H1 (cell line): ENCODE measurements around the gene RABEP2. TPM values are rescaled to one million over a fixed set of nuclear protein-coding genes. Genes with fewer than 3 reads are reported as not detected.
"Not testable (repeated sequence)": the region's sequence is repeated elsewhere in the genome, so short reads cannot be mapped to it uniquely, and the experiment has no call there.

Source experiments
- CTCF ChIA-PET: fragments of 300-600 bp; sonication (Branson Sonifier 250); formaldehyde crosslinking; loops from one replicate; lab custom pipeline; 2021; ENCODE audit not compliant: partially characterized antibody; lab: Charles Lee
- POLR2A ChIA-PET: fragments of 300-600 bp; sonication (Branson Sonifier 250); formaldehyde crosslinking; loops from one replicate; lab custom pipeline; 2021; ENCODE audit warnings: inconsistent platforms; ENCODE audit not compliant: partially characterized antibody; lab: Charles Lee
- DNase-seq, 2 experiments: peaks; one replicate each; pipeline versions ENCODE4 v3.0.0 to v3.0.0-alpha.2; 2010 to 2022; ENCODE audit warnings: low spot score in 2 of 2, low read depth in 1 of 2, mixed read lengths in 1 of 2
- FAIRE-seq: peaks from 2 replicates; lab custom pipeline; 2011; peaks lifted over from hg19 to GRCh38; lab: Jason Lieb, UNC
- H2AFZ ChIP-seq: 2 replicates; pipeline ENCODE4 v1.8.1; 2012; ENCODE audit warnings: low read length, inconsistent platforms
- H2AK5ac ChIP-seq: 2 replicates; pipeline ENCODE4 v1.6.1; 2013; ENCODE audit warnings: low read depth, low read length
- H2BK120ac ChIP-seq: replicated peaks from 2 replicates; pipeline ENCODE3; 2013; ENCODE audit warnings: low read depth, low read length, inconsistent platforms
- H2BK12ac ChIP-seq: 2 replicates; pipeline ENCODE4 v1.6.1; 2013; ENCODE audit warnings: low read depth, low read length
- H2BK15ac ChIP-seq: 2 replicates; pipeline ENCODE4 v1.6.1; 2013; ENCODE audit warnings: low read length
- H2BK20ac ChIP-seq: 2 replicates; pipeline ENCODE4 v1.6.1; 2013; ENCODE audit warnings: low read length
- H2BK5ac ChIP-seq: 2 replicates; pipeline ENCODE4 v1.6.1; 2013; ENCODE audit warnings: low read depth, low read length
- H3K14ac ChIP-seq: 2 replicates; pipeline ENCODE4 v1.6.1; 2013; ENCODE audit warnings: inconsistent platforms; ENCODE audit not compliant: insufficient read length
- H3K18ac ChIP-seq: 2 replicates; pipeline ENCODE4 v1.6.1; 2013; ENCODE audit warnings: low read length; ENCODE audit errors: extremely low read depth
- H3K23ac ChIP-seq: 2 replicates; pipeline ENCODE4 v1.6.1; 2013; ENCODE audit warnings: inconsistent platforms; ENCODE audit not compliant: insufficient read length
- H3K23me2 ChIP-seq: 2 replicates; pipeline ENCODE4 v1.6.1; 2013; ENCODE audit warnings: low read depth, low read length
- H3K27ac ChIP-seq: 2 replicates; pipeline ENCODE4 v1.6.1; 2011; ENCODE audit warnings: low read depth, low read length, inconsistent platforms
- H3K27me3 ChIP-seq, 4 experiments: replicated peaks in 1 of 4; 1 replicate in 1 of 4; 2 replicates in 3 of 4; pipeline versions ENCODE4 v1.6.1 to v1.8.1; 2011 to 2013; ENCODE audit warnings: low read length in 3 of 4, mild to moderate bottlenecking in 3 of 4, inconsistent platforms in 2 of 4, mixed read lengths in 2 of 4, moderate library complexity in 1 of 4; ENCODE audit not compliant: control insufficient read depth in 3 of 4, insufficient read depth in 3 of 4; ENCODE audit errors: extremely low read depth in 1 of 4
- H3K36me3 ChIP-seq, 4 experiments: 2 replicates each; pipeline versions ENCODE4 v1.6.1 to v1.8.1; 2011 to 2013; ENCODE audit warnings: mild to moderate bottlenecking in 4 of 4, low read length in 3 of 4, moderate library complexity in 2 of 4, control low read depth in 1 of 4, inconsistent platforms in 1 of 4; ENCODE audit not compliant: insufficient read depth in 4 of 4, control insufficient read depth in 2 of 4
- H3K4ac ChIP-seq: replicated peaks from 2 replicates; pipeline ENCODE3; 2013; ENCODE audit warnings: low read length, low read depth, mixed read lengths, inconsistent platforms; ENCODE audit not compliant: insufficient read length
- H3K4me1 ChIP-seq, 4 experiments: replicated peaks in 1 of 4; 1 replicate in 1 of 4; 2 replicates in 3 of 4; pipeline versions ENCODE4 v1.6.1 to v1.8.1; 2011 to 2013; ENCODE audit warnings: low read length in 3 of 4, inconsistent platforms in 2 of 4, mixed read lengths in 1 of 4; ENCODE audit not compliant: insufficient read depth in 4 of 4, control insufficient read depth in 3 of 4
- H3K4me2 ChIP-seq, 2 experiments: 2 replicates each; pipeline versions ENCODE4 v1.6.1 to v1.8.1; 2011 to 2013; ENCODE audit warnings: low read depth in 2 of 2, low read length in 2 of 2, control low read depth in 1 of 2, inconsistent platforms in 1 of 2, mild to moderate bottlenecking in 1 of 2; ENCODE audit not compliant: insufficient read depth in 1 of 2
- H3K4me3 ChIP-seq, 4 experiments: fragments of 200-600, 300-600 bp in 1 of 4; sonication (generic), shearing (Covaris generic), sonication (Bioruptor Twin) in 1 of 4; 2 replicates each; pipeline versions ENCODE4 v1.5.1 to v1.8.1; 2011 to 2016; ENCODE audit warnings: low read length in 4 of 4, low read depth in 3 of 4, control low read depth in 2 of 4, inconsistent platforms in 2 of 4, mild to moderate bottlenecking in 2 of 4, mixed read lengths in 1 of 4, moderate library complexity in 1 of 4; ENCODE audit not compliant: insufficient read depth in 2 of 4; ENCODE audit errors: extremely low read depth in 1 of 4
- H3K56ac ChIP-seq: replicated peaks from 2 replicates; pipeline ENCODE3; 2013; ENCODE audit warnings: low read depth, mild to moderate bottlenecking, mixed read lengths, low read length, inconsistent platforms; ENCODE audit not compliant: insufficient read length
- H3K79me1 ChIP-seq: 2 replicates; pipeline ENCODE4 v1.6.1; 2013; ENCODE audit warnings: low read depth, low read length, control low read depth
- H3K79me2 ChIP-seq, 2 experiments: 2 replicates each; pipeline versions ENCODE4 v1.6.1 to v1.8.1; 2012 to 2013; ENCODE audit warnings: low read length in 2 of 2, mild to moderate bottlenecking in 2 of 2, inconsistent platforms in 1 of 2; ENCODE audit not compliant: insufficient read depth in 2 of 2, control insufficient read depth in 1 of 2
- H3K9ac ChIP-seq, 4 experiments: replicated peaks in 1 of 4; 1 replicate in 1 of 4; 2 replicates in 3 of 4; pipeline versions ENCODE4 v1.6.1 to v1.8.1; 2011 to 2013; ENCODE audit warnings: low read depth in 3 of 4, low read length in 3 of 4, control low read depth in 2 of 4, mild to moderate bottlenecking in 2 of 4, moderate library complexity in 2 of 4, inconsistent platforms in 1 of 4; ENCODE audit errors: extremely low read depth in 1 of 4
- H3K9me3 ChIP-seq, 2 experiments: 2 replicates each; pipeline versions ENCODE4 v1.6.1 to v1.8.1; 2012 to 2013; ENCODE audit warnings: mild to moderate bottlenecking in 2 of 2, moderate library complexity in 2 of 2, control low read depth in 1 of 2, inconsistent platforms in 1 of 2, low read depth in 1 of 2, low read length in 1 of 2, mixed read lengths in 1 of 2; ENCODE audit not compliant: insufficient read depth in 2 of 2
- H4K20me1 ChIP-seq, 2 experiments: replicated peaks in 1 of 2; 2 replicates each; pipeline versions ENCODE3 to v1.8.1; 2011 to 2013; ENCODE audit warnings: inconsistent platforms in 2 of 2, low read length in 2 of 2, mild to moderate bottlenecking in 1 of 2; ENCODE audit not compliant: insufficient read depth in 2 of 2, control insufficient read depth in 1 of 2
- H4K5ac ChIP-seq: 2 replicates; pipeline ENCODE4 v1.6.1; 2013; ENCODE audit warnings: low read length, low read depth, mixed read lengths, inconsistent platforms; ENCODE audit not compliant: insufficient read length
- H4K8ac ChIP-seq: 2 replicates; pipeline ENCODE4 v1.8.0; 2013; ENCODE audit warnings: mild to moderate bottlenecking, moderate library complexity, low read length, inconsistent platforms; ENCODE audit not compliant: insufficient read depth; ENCODE audit errors: extremely low read depth
- H4K91ac ChIP-seq: replicated peaks from 2 replicates; pipeline ENCODE3; 2013; ENCODE audit warnings: low read length, mixed read lengths, inconsistent platforms; ENCODE audit not compliant: insufficient read length
- WGBS, 2 experiments: shearing (Covaris generic) in 1 of 2; methylation state at CpG; one replicate each; pipeline versions ENCODE4 v1.1.6 to v1.1.7; 2013 to 2015; ENCODE audit warnings: low lambda C conversion rate in 2 of 2, mixed read lengths in 2 of 2, inconsistent platforms in 1 of 2, low coverage in 1 of 2, missing lambda C conversion rate in 1 of 2; ENCODE audit not compliant: insufficient replicate concordance in 2 of 2, insufficient coverage in 1 of 2, insufficient read length in 1 of 2; ENCODE audit errors: extremely low coverage in 1 of 2, missing lambda C conversion rate in 1 of 2; 5-methylcytosine and 5-hydroxymethylcytosine counted together
- polyA plus RNA-seq, 7 experiments: library from polyadenylated mRNA; depleted of rRNA in 3 of 7; stranded (reverse) in 5 of 7; unstranded in 2 of 7; fragments of >200 nt in 5 of 7; fragments of 200-250 nt in 2 of 7; gene quantifications; 1 replicate in 5 of 7; 2 replicates in 1 of 7; 4 replicates in 1 of 7; pipeline versions ENCODE4 v1.2.1 to v1.2.3, GENCODE V29; 2011 to 2013; ENCODE audit warnings: missing spikeins in 2 of 7, mixed read lengths in 2 of 7
- total RNA-seq: library from RNA; stranded (reverse); fragmentation: NEBNext Ultra II Directional; extraction: Animal tissue kit (Norgen Biotek cat#: 25700); gene quantifications from 2 replicates; pipeline ENCODE4 v1.2.1, GENCODE V29; 2021

Gene RABEP2
- total and polyA plus RNA-seq, 2 of the 8 experiments (the other 6 are each of a cell fraction or from before 2014, with no cell fraction given): 10.4 to 14.9 TPM

DNA sequence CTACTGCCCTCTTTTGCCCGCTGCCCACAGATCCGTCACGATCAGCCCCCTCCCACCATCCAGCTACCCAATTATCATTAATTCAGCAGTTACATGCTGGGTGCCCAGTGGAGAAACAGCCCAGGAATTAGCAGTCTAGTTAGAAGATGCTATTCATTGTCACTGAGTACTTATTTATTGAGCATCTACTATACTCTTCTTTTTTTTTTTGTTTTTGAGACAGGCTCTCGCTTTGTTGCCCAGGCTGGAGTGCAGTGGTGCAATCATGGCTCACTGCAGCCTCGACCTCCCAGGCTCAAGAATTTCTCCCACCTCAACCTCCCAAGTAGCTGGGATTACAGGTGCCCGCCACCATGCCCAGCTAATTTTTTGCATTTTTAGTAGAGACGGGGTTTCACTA, 14.8 kb upstream of the RABEP2 start:
- H4K20me1 ChIP-seq, H3K14ac ChIP-seq, H3K4me3 ChIP-seq, FAIRE-seq, H3K18ac ChIP-seq, H3K27ac ChIP-seq, H2BK5ac ChIP-seq, H3K79me1 ChIP-seq, H3K56ac ChIP-seq, H2BK12ac ChIP-seq, H2AFZ ChIP-seq, H3K4me1 ChIP-seq, H2BK120ac ChIP-seq, H3K23ac ChIP-seq, H2BK20ac ChIP-seq, H2AK5ac ChIP-seq, H3K23me2 ChIP-seq, H3K79me2 ChIP-seq, H4K8ac ChIP-seq, H3K27me3 ChIP-seq, H4K91ac ChIP-seq, DNase-seq, H4K5ac ChIP-seq, H3K36me3 ChIP-seq, H3K9ac ChIP-seq, H3K4ac ChIP-seq, H3K4me2 ChIP-seq, H2BK15ac ChIP-seq, H3K9me3 ChIP-seq: not testable (repeated sequence)
- CTCF ChIA-PET: interaction anchor here (0.6 to 1.2 kb wide), 2 partner anchors 67 to 1470 kb away, joined by 3 read pairs; no protein-coding TSS in a partner anchor
- 92% methylated on average over 7 of the region's 7 CpGs; no CpG with 5 or more reads in 1 of the 2 experiments for WGBS, 2 experiments
- POLR2A ChIA-PET: interaction anchor here (1.0 kb wide), 2 partner anchors 11 to 116 kb away, joined by 4 read pairs; partner anchors contain the start of gene NFATC2IP
